Measurements from ENCODE around the gene TXNDC2.

TXNDC2 gene

DNA sequence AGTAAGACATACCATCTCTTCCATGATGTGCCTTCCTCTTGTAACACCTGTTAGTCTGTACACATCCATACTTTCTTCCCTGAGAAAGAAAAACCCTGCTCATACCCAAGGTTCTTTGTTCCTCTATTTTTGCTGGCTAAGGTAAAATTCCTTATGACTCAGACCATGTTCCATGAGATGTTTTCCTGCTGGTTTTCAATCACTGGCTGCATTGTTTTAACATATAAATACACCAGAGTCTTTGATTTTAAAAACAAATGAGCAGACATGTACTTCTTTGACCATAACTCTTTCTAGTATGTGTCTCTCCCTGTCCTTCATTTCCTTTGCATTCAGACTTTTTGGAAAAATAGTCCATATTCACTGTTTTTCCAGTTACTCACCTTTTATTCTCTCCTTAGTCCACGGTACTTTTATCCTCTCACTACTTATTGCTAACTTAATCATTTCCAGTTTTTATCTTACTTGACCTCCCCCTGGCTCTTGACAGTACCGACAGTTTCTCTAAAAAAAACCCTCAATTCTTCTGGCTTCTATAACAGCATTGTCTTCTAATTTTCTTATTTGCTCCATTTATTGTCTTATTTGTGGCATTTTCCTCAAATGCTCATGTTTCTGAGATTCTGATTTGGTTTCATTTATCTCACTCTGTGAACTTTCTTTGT lies 32.4 kb downstream of the TXNDC2 start:
- Histone ChIP-seq H3K9me3 (ENCODE audit: control insufficient read depth, insufficient read depth, low read length) (no peaks in the 10 kb centered on the region), H3K4me1 (ENCODE audit: insufficient read depth, low read length) (peaks cover 39% of the 10 kb centered on the region), H3K9ac (ENCODE audit: low read depth, low read length) (no peak overlapping the region), H3K36me3 (ENCODE audit: insufficient read depth, low read length) (no peaks in the 10 kb centered on the region)

- H3K4me1 ChIP-seq (ENCODE audit: insufficient read depth, low read length) = peaks cover 39% of the 10 kb centered on the region
- no peaks in the 10 kb centered on the region for H3K9me3 ChIP-seq (ENCODE audit: control insufficient read depth, insufficient read depth, low read length)
- H3K36me3 ChIP-seq (ENCODE audit: insufficient read depth, low read length) = no peaks in the 10 kb centered on the region
- no peak overlapping the region for H3K9ac ChIP-seq (ENCODE audit: low read depth, low read length)
These were observed 33.9 kb downstream of the TXNDC2 start for GRCh38 chr18:9919564-9920232.

DNA sequence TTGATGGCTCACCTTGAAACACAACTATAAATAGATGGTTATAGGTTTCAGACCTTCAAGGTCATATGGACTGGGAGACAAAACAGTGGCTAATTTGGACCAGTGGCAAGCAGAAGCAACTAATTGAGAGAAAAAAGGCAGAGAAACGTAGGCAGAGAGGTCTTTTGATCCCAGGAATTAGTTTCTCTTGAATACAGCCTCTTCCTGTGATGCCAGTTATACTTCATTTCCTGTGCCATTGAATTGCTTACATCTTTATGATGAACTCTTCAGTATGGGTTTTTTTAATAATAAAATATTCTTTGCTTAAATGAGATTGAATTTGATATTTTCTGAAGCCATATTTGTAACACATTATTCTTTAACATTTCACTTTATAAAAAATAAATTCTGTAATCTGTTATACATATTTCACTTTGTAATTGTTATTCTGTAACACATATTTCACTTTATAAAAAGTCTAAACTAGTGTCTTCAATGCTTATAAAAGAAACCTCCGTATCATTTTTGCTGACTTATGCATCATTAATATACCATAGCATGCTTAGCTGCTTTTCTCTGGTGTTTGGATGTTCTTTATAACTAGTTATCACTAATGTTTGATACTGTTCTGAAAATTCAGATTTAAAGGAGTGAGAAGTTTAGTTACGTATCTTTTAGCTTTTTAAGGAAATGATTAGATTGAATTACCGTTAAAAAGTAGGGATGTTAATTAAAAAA lies 37.0 kb downstream of the TXNDC2 start:
- Histone ChIP-seq H3K9ac (ENCODE audit: low read depth, low read length) (no peak overlapping the region), H3K9me3 (ENCODE audit: control insufficient read depth, insufficient read depth, low read length) (no peaks in the 10 kb centered on the region), H3K36me3 (ENCODE audit: insufficient read depth, low read length) (no peaks in the 10 kb centered on the region), H3K4me1 (ENCODE audit: insufficient read depth, low read length) (peaks cover 52% of the 10 kb centered on the region)

DNA sequence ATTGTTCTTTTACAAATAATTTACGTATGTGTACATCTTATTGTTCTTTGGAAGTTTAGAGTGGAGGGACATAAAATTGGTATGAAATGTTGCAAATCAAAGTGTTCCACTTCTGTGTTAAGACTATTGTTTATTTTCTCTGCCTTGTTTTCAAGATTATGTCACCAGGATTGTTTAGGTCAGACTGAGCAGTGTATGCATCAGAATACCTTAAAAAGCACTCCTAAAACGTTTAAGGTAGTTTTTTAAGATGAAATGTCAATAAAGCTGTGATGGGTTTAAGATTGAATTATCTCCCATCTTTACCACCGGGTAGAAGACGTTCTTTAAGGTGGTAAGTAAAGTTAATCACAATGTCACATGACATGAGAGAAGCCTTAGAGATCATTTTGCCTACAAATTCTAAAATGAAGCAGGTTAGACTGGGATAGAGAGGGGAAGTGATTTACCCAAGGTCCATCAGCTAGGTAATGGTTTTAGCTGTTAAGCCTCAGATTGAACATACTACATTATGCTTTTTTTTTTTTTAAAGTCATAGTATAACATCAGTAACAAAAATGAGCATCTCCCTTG lies 38.7 kb downstream of the TXNDC2 start:
- Histone ChIP-seq H3K36me3 (ENCODE audit: insufficient read depth, low read length) (no peaks in the 10 kb centered on the region), H3K9ac (ENCODE audit: low read depth, low read length) (no peak overlapping the region), H3K4me1 (ENCODE audit: insufficient read depth, low read length) (peaks cover 49% of the 10 kb centered on the region)

DNA sequence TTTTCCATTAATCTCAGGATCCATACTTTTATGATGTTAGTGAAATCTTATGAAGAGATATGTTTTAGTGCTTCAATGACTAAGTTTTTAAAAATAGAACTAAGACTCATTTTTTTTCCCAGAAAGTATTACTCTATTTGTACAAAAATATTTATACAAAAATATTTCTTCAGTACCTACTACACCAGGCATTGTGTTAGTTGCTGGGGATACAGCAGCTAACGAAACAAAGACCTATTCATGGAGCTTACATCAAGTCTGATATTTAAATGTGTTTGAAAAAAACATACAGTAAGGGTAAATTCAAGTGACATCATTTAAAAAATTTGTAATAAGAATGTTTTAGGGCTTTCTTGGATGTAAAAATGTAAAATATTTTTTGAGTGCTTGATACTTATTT lies 39.6 kb downstream of the TXNDC2 start:
- H3K9me3 ChIP-seq (ENCODE audit: control insufficient read depth, insufficient read depth, low read length) = no peaks in the 10 kb centered on the region
- no peak overlapping the region for H3K9ac ChIP-seq (ENCODE audit: low read depth, low read length)
- peaks cover 44% of the 10 kb centered on the region for H3K4me1 ChIP-seq (ENCODE audit: insufficient read depth, low read length)
- no peaks in the 10 kb centered on the region for H3K36me3 ChIP-seq (ENCODE audit: insufficient read depth, low read length)

More for the DNA sequence above, 38.7 kb downstream of the TXNDC2 start:
- no peaks in the 10 kb centered on the region for H3K9me3 ChIP-seq (ENCODE audit: control insufficient read depth, insufficient read depth, low read length)

- H3K36me3 ChIP-seq (ENCODE audit: insufficient read depth, low read length) = no peaks in the 10 kb centered on the region
- H3K9ac ChIP-seq (ENCODE audit: low read depth, low read length) = no peak overlapping the region
- H3K9me3 ChIP-seq (ENCODE audit: control insufficient read depth, insufficient read depth, low read length) = no peaks in the 10 kb centered on the region
- peaks cover 40% of the 10 kb centered on the region for H3K4me1 ChIP-seq (ENCODE audit: insufficient read depth, low read length)
These were observed 40.0 kb downstream of the TXNDC2 start for GRCh38 chr18:9925795-9926194.

GRCh38 chr18:9926223-9926894 lies 40.6 kb downstream of the TXNDC2 start:
- H3K4me1 ChIP-seq (ENCODE audit: insufficient read depth, low read length) = peaks cover 35% of the 10 kb centered on the region

DNA sequence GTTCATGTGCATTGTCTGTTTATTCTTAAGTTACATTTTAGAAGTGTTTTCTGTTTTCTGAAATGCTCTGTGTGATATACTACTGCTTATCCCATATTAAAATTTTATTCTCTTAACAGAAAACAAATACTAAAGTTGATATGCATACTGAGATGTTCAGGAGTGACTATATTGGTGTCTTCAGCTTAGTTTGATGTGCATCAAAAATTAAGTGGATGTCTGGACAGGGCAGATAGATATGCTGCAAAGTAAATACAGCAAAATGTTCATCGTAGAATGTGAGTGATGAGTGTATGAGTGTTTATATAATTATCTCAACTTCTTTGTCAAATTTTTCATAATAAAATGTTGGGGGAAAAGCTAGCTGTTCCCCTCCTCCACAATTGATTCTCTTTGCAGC lies 41.2 kb downstream of the TXNDC2 start:
- Histone ChIP-seq H3K9me3 (ENCODE audit: control insufficient read depth, insufficient read depth, low read length) (no peaks in the 10 kb centered on the region), H3K4me1 (ENCODE audit: insufficient read depth, low read length) (peaks cover 33% of the 10 kb centered on the region), H3K36me3 (ENCODE audit: insufficient read depth, low read length) (no peaks in the 10 kb centered on the region), H3K9ac (ENCODE audit: low read depth, low read length) (no peak overlapping the region; the same call in 1 of the 2 replicates)

More at GRCh38 chr18:9926223-9926894, 40.6 kb downstream of the TXNDC2 start:
- Histone ChIP-seq H3K36me3 (ENCODE audit: insufficient read depth, low read length) (no peaks in the 10 kb centered on the region), H3K9me3 (ENCODE audit: control insufficient read depth, insufficient read depth, low read length) (no peaks in the 10 kb centered on the region), H3K9ac (ENCODE audit: low read depth, low read length) (no peak overlapping the region)

GRCh38 chr18:9927392-9928063 lies 41.8 kb downstream of the TXNDC2 start:
- Histone ChIP-seq H3K36me3 (ENCODE audit: insufficient read depth, low read length) (no peaks in the 10 kb centered on the region), H3K9me3 (ENCODE audit: control insufficient read depth, insufficient read depth, low read length) (no peaks in the 10 kb centered on the region), H3K9ac (ENCODE audit: low read depth, low read length) (no peak overlapping the region; the same call in 1 of the 2 replicates), H3K4me1 (ENCODE audit: insufficient read depth, low read length) (peaks cover 30% of the 10 kb centered on the region)

GRCh38 chr18:9928646-9929259 lies 43.0 kb downstream of the TXNDC2 start:
- no peaks in the 10 kb centered on the region for H3K36me3 ChIP-seq (ENCODE audit: insufficient read depth, low read length)
- H3K9ac ChIP-seq (ENCODE audit: low read depth, low read length) = no peak overlapping the region
- peaks cover 29% of the 10 kb centered on the region for H3K4me1 ChIP-seq (ENCODE audit: insufficient read depth, low read length)
- no peaks in the 10 kb centered on the region for H3K9me3 ChIP-seq (ENCODE audit: control insufficient read depth, insufficient read depth, low read length)

GRCh38 chr18:9930299-9930884 lies 44.6 kb downstream of the TXNDC2 start:
- H3K9ac ChIP-seq (ENCODE audit: low read depth, low read length) = no peak overlapping the region
- H3K36me3 ChIP-seq (ENCODE audit: insufficient read depth, low read length) = no peaks in the 10 kb centered on the region
- peaks cover 29% of the 10 kb centered on the region for H3K4me1 ChIP-seq (ENCODE audit: insufficient read depth, low read length)
- no peaks in the 10 kb centered on the region for H3K9me3 ChIP-seq (ENCODE audit: control insufficient read depth, insufficient read depth, low read length)

- peaks cover 23% of the 10 kb centered on the region for H3K4me1 ChIP-seq (ENCODE audit: insufficient read depth, low read length)
- no peak overlapping the region for H3K9ac ChIP-seq (ENCODE audit: low read depth, low read length)
- no peaks in the 10 kb centered on the region for H3K36me3 ChIP-seq (ENCODE audit: insufficient read depth, low read length)
- no peaks in the 10 kb centered on the region for H3K9me3 ChIP-seq (ENCODE audit: control insufficient read depth, insufficient read depth, low read length)
These were observed 45.4 kb downstream of the TXNDC2 start for GRCh38 chr18:9931146-9931545.

DNA sequence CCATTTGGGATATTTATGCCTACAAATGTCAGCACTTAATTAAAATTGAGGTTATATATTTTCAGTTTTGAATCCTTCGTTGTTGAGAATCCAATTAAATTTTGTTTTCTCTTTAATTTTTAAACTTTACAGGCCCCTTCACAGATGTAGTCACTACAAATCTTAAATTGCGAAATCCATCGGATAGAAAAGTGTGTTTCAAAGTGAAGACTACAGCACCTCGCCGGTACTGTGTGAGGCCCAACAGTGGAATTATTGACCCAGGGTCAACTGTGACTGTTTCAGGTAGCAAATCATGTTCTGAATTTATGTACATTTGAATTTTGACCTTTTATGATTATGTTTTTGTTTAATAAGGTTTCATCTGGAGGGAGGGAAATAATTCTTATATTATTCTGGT lies 45.9 kb downstream of the TXNDC2 start:
- H3K9me3 ChIP-seq (ENCODE audit: control insufficient read depth, insufficient read depth, low read length) = no peaks in the 10 kb centered on the region
- peaks cover 18% of the 10 kb centered on the region for H3K4me1 ChIP-seq (ENCODE audit: insufficient read depth, low read length)
- no peak overlapping the region for H3K9ac ChIP-seq (ENCODE audit: low read depth, low read length)
- peaks cover 2% of the 10 kb centered on the region for H3K36me3 ChIP-seq (ENCODE audit: insufficient read depth, low read length)
